ENCODE data around the gene SLC37A2. TPM values are rescaled to one million over a fixed set of nuclear protein-coding genes. Genes with fewer than 3 reads are reported as not detected.
A peak's percentile ranks its signal among the peaks of the same experiment; 100 is the strongest.

Gene SLC37A2
- total RNA-seq, 2 experiments from 2014 or later, result 0.91 to 1.1 TPM

GRCh38 chr11:125112208-125112604 is 49.1 kb downstream of the SLC37A2 start:
- H3K36me3 Mint-ChIP-seq, result peaks cover 1% of the 10 kb centered on the region
- peak overlapping the region; percentile 91 for H3K4me3 Mint-ChIP-seq
- no peak for ATAC-seq
- CTCF ChIA-PET, result interaction anchor here (0.5 to 3.6 kb wide), 11 partner anchors 10 to 246 kb away, joined by 3 to 20 read pairs (median 5); partner anchors contain the start of gene CCDC15
- no peak for DNase-seq
- H3K27me3 Mint-ChIP-seq, result peaks cover 9% of the 10 kb centered on the region
- peaks cover 19% of the 10 kb centered on the region for H3K4me1 Mint-ChIP-seq
- H3K27ac Mint-ChIP-seq, result peak overlapping the region; percentile 93
- peaks cover 3% of the 10 kb centered on the region for H3K9me3 Mint-ChIP-seq (ENCODE audit: low read depth)

DNA sequence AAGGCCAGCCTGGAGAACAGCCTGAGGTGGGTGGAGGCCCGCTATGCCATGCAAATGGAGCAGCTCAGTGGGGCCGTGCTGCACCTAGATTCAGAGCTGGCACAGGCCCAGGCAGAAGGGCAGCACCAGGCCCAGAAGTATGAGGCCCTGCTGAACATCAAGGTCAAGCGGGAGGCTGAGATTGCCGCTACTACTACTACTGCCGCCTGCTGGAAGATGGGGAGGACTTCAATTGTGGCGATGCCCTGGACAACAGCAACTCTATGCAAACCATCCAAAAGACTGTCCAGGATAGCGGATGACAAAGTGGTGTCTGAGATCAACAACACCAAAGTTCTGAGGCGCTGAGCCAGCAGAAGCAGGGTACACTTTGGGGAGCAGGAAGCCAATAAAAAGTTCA is 51.4 kb downstream of the SLC37A2 start:
- H3K9me3 Mint-ChIP-seq (ENCODE audit: low read depth), result peaks cover 3% of the 10 kb centered on the region
- no peak for DNase-seq
- peaks cover 25% of the 10 kb centered on the region for H3K27me3 Mint-ChIP-seq
- H3K36me3 Mint-ChIP-seq, result no peaks in the 10 kb centered on the region
- CTCF ChIA-PET, result no interaction called here
- no peak overlapping the region for H3K4me3 Mint-ChIP-seq
- no peak for ATAC-seq
- H3K4me1 Mint-ChIP-seq, result peaks cover 19% of the 10 kb centered on the region
- no peak overlapping the region for H3K27ac Mint-ChIP-seq

- no peak overlapping the region for H3K4me3 Mint-ChIP-seq
- ATAC-seq, result no peak
- no peaks in the 10 kb centered on the region for H3K36me3 Mint-ChIP-seq
- H3K9me3 Mint-ChIP-seq (ENCODE audit: low read depth), result peaks cover under 1% of the 10 kb centered on the region
- H3K27ac Mint-ChIP-seq, result no peak overlapping the region
- CTCF ChIA-PET, result interaction anchor here (0.9 to 1.2 kb wide), 3 partner anchors 9 to 25 kb away, joined by 3 read pairs; no protein-coding TSS in a partner anchor
- H3K27me3 Mint-ChIP-seq, result peaks cover 33% of the 10 kb centered on the region
- H3K4me1 Mint-ChIP-seq, result peaks cover under 1% of the 10 kb centered on the region
- DNase-seq, result no peak
Observed at GRCh38 chr11:125117429-125117828, 54.3 kb downstream of the SLC37A2 start.

- Mint-ChIP-seq H3K27me3 (peaks cover 42% of the 10 kb centered on the region), H3K4me3 (no peak overlapping the region), H3K27ac (no peak overlapping the region), H3K36me3 (no peaks in the 10 kb centered on the region), H3K9me3 (ENCODE audit: low read depth) (no peaks in the 10 kb centered on the region), H3K4me1 (no peaks in the 10 kb centered on the region)
- ATAC-seq, result no peak
- DNase-seq, result no peak
- CTCF ChIA-PET, result interaction anchor here (0.9 to 3.1 kb wide), 12 partner anchors 10 to 212 kb away, joined by 3 to 20 read pairs (median 6); partner anchors contain the start of genes SLC37A2 and TMEM218
Observed at GRCh38 chr11:125123194-125123946, 60.3 kb downstream of the SLC37A2 start.

DNA sequence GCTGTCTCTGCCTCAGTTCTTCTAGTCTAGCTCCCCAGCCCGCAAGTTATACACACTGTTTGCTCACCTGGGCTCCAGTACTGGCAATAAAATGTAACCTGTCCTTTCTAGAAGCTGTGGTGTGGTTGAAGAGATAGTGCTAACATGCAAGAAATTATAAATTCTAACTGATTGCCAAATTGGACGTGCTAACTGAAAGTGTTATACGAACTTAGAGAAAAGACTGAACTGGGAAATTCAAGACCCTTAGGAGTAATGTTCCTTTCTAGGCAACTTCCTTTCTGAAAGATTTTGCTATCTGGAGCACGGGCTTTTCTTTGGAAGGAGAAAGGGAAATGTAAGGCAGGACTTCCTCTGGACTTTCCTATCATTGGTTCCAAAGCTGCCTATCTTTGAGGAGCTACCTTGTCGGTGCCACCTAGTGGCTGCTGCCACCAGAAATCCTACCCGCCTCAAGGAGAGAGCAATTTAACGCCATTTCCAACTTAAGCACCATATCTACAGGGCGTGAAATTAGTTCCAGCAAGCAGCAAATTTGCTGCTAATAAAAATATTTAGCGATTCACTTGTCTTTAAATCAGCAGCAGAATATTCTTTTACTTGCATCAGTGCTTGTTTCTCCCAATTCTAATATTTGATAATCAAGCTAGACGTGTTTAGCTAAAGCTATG is 61.0 kb downstream of the SLC37A2 start:
- peak; percentile 50 for DNase-seq
- ATAC-seq, result peak; percentile 55
- H3K4me3 Mint-ChIP-seq, result no peak overlapping the region
- no peak overlapping the region for H3K27ac Mint-ChIP-seq
- H3K4me1 Mint-ChIP-seq, result no peaks in the 10 kb centered on the region
- CTCF ChIA-PET, result interaction anchor here (0.7 to 3.1 kb wide), 16 partner anchors 9 to 248 kb away, joined by 3 to 20 read pairs (median 4); partner anchors contain the start of genes SLC37A2 and TMEM218
- H3K36me3 Mint-ChIP-seq, result no peaks in the 10 kb centered on the region
- H3K9me3 Mint-ChIP-seq (ENCODE audit: low read depth), result no peaks in the 10 kb centered on the region
- peaks cover 40% of the 10 kb centered on the region for H3K27me3 Mint-ChIP-seq

GRCh38 chr11:125124618-125124992 is 61.5 kb downstream of the SLC37A2 start:
- CTCF ChIA-PET, result interaction anchor here (0.7 to 3.1 kb wide), 15 partner anchors 12 to 248 kb away, joined by 3 to 20 read pairs (median 4); partner anchors contain the start of genes SLC37A2 and TMEM218
- Mint-ChIP-seq H3K27me3 (peaks cover 41% of the 10 kb centered on the region), H3K9me3 (ENCODE audit: low read depth) (no peaks in the 10 kb centered on the region), H3K27ac (no peak overlapping the region), H3K4me3 (no peak overlapping the region), H3K4me1 (no peaks in the 10 kb centered on the region), H3K36me3 (no peaks in the 10 kb centered on the region)
- no peak for DNase-seq
- ATAC-seq, result no peak

GRCh38 chr11:125128450-125128849 is 65.3 kb downstream of the SLC37A2 start:
- peaks cover 43% of the 10 kb centered on the region for H3K27me3 Mint-ChIP-seq
- H3K27ac Mint-ChIP-seq, result no peak overlapping the region
- H3K36me3 Mint-ChIP-seq, result no peaks in the 10 kb centered on the region
- H3K4me3 Mint-ChIP-seq, result no peak overlapping the region
- ATAC-seq (no peak), DNase-seq (no peak)
- H3K4me1 Mint-ChIP-seq, result no peaks in the 10 kb centered on the region
- no peaks in the 10 kb centered on the region for H3K9me3 Mint-ChIP-seq (ENCODE audit: low read depth)
- CTCF ChIA-PET, result interaction anchor here (2.0 kb wide), 1 partner anchor 14 kb away, joined by 5 read pairs; no protein-coding TSS in a partner anchor

GRCh38 chr11:125129316-125129993 is 66.3 kb downstream of the SLC37A2 start:
- ATAC-seq, result no peak
- H3K4me3 Mint-ChIP-seq, result no peak overlapping the region
- H3K27ac Mint-ChIP-seq, result no peak overlapping the region
- H3K27me3 Mint-ChIP-seq, result peaks cover 46% of the 10 kb centered on the region
- no peaks in the 10 kb centered on the region for H3K9me3 Mint-ChIP-seq (ENCODE audit: low read depth)
- H3K36me3 Mint-ChIP-seq, result no peaks in the 10 kb centered on the region
- CTCF ChIA-PET, result interaction anchor here (0.9 to 2.0 kb wide), 2 partner anchors 13 to 263 kb away, joined by 3 to 5 read pairs; no protein-coding TSS in a partner anchor
- no peaks in the 10 kb centered on the region for H3K4me1 Mint-ChIP-seq
- no peak for DNase-seq

GRCh38 chr11:125132071-125132470 is 69.0 kb downstream of the SLC37A2 start:
- ATAC-seq, result no peak
- H3K4me3 Mint-ChIP-seq, result no peak overlapping the region

DNA sequence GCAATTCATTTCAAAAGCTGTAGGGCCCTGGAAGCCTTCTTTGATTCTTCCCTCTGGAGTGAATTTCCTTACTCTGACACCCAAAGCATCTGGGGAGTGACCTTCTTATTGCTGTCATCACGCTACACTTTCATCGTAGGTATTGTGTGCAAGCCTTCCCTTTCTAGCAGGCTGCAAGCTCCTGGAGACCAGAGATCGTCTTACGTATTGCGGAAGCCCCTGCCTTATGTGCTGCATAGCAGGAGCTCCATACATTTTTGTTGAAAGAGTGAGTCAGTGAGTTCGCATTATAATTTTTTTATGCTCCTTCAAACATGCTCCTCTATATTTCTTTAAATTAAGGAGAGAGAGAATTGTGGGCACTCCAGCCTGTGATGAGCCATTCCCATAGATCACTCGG is 69.5 kb downstream of the SLC37A2 start:
- no peaks in the 10 kb centered on the region for H3K4me1 Mint-ChIP-seq
- no peaks in the 10 kb centered on the region for H3K36me3 Mint-ChIP-seq
- peaks cover 45% of the 10 kb centered on the region for H3K27me3 Mint-ChIP-seq
- H3K4me3 Mint-ChIP-seq, result no peak overlapping the region
- ATAC-seq (no peak), DNase-seq (no peak)
- CTCF ChIA-PET, result interaction anchor here (1.3 to 1.5 kb wide), 2 partner anchors 9 kb away, joined by 3 to 7 read pairs; no protein-coding TSS in a partner anchor
- H3K9me3 Mint-ChIP-seq (ENCODE audit: low read depth), result no peaks in the 10 kb centered on the region
- no peak overlapping the region for H3K27ac Mint-ChIP-seq

More at GRCh38 chr11:125132071-125132470, 69.0 kb downstream of the SLC37A2 start:
- Mint-ChIP-seq H3K36me3 (no peaks in the 10 kb centered on the region), H3K4me1 (no peaks in the 10 kb centered on the region), H3K27me3 (peaks cover 49% of the 10 kb centered on the region), H3K9me3 (ENCODE audit: low read depth) (no peaks in the 10 kb centered on the region), H3K27ac (no peak overlapping the region)
- CTCF ChIA-PET, result interaction anchor here (1.3 kb wide), 1 partner anchor 9 kb away, joined by 3 read pairs; no protein-coding TSS in a partner anchor
- DNase-seq, result no peak

DNA sequence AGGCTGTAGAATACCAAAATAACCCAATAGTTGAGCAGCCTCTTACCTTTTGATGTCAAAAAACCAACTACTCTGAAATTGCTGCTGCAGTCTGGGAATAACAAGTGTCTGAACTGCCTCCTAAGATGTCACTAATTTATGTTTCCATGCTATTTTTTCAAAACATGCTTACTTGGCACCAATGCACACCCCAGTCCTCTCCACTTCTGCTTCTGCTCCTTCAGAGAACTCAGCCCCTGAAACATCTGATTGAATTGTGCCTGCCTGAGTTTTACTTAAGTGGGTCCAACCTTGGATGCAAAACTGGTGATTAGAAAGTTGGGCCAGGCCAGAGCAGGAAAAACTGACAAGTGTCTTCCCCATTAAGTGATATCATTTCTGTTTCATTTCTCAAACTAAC is 72.9 kb downstream of the SLC37A2 start:
- Mint-ChIP-seq H3K9me3 (ENCODE audit: low read depth) (no peaks in the 10 kb centered on the region), H3K4me1 (no peaks in the 10 kb centered on the region), H3K27me3 (peaks cover 44% of the 10 kb centered on the region), H3K27ac (no peak overlapping the region), H3K4me3 (no peak overlapping the region), H3K36me3 (no peaks in the 10 kb centered on the region)
- ATAC-seq (no peak), DNase-seq (no peak)
- CTCF ChIA-PET, result no interaction called here

DNA sequence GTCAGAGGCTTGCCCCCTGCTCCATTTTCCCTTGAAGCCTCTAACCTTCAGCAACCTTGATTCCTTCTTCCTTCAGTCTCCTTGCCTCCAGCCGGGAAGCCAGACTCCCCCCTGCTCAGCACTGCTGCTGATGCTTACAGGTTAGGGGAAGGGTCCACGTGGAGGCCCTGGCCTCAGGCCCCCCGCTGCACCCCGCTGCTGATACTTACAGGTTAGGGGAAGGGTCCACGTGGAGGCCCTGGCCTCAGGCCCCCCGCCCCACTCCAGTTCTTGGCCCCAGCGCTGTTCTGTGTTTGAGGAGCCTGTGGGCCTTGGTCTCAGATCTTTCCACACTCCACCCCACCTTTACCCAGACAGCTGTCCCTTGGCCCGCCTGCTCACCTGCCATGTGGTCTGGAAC is 75.9 kb downstream of the SLC37A2 start:
- ATAC-seq, result no peak
- Mint-ChIP-seq H3K27ac (no peak overlapping the region), H3K36me3 (no peaks in the 10 kb centered on the region), H3K27me3 (peaks cover 44% of the 10 kb centered on the region), H3K4me1 (no peaks in the 10 kb centered on the region), H3K4me3 (no peak overlapping the region), H3K9me3 (ENCODE audit: low read depth) (no peaks in the 10 kb centered on the region)
- DNase-seq, result no peak
- CTCF ChIA-PET, result no interaction called here

GRCh38 chr11:125139778-125140177 is 76.7 kb downstream of the SLC37A2 start:
- Mint-ChIP-seq H3K4me1 (no peaks in the 10 kb centered on the region), H3K27ac (no peak overlapping the region), H3K27me3 (peaks cover 39% of the 10 kb centered on the region), H3K36me3 (no peaks in the 10 kb centered on the region), H3K9me3 (ENCODE audit: low read depth) (no peaks in the 10 kb centered on the region), H3K4me3 (no peak overlapping the region)
- ATAC-seq (no peak), DNase-seq (no peak)
- CTCF ChIA-PET, result interaction anchor here (1.3 to 5.3 kb wide), 3 partner anchors 49 to 303 kb away, joined by 3 to 32 read pairs (median 20); no protein-coding TSS in a partner anchor

All from activated CD8-positive, alpha-beta memory T cell treated with anti-CD3 and anti-CD28 coated beads, Interleukin-2, amount 10 ng/mL, durations not matched to agents 7 days and 5 days (primary cell).